H9 (cell line): ENCODE results near the gene RARB. TPM values are rescaled to one million over a fixed set of nuclear protein-coding genes. Genes with fewer than 3 reads are reported as not detected.

ENCODE experiments used
- DNase-seq: peaks from one replicate; pipeline ENCODE4 v3.0.0-alpha.2; 2017
- H2AFZ ChIP-seq: one replicate; pipeline ENCODE4 v1.6.1; 2013; ENCODE audit warnings: mild to moderate bottlenecking, low read length, control low read depth, moderate library complexity
- H2AK5ac ChIP-seq: 2 replicates; pipeline ENCODE4 v1.6.1; 2013; ENCODE audit warnings: low read length, control low read depth, mixed read lengths; ENCODE audit not compliant: insufficient read length
- H2BK120ac ChIP-seq: one replicate; pipeline ENCODE4 v1.6.1; 2013; ENCODE audit warnings: low read depth, mild to moderate bottlenecking, low read length, control low read depth, inconsistent platforms; ENCODE audit not compliant: poor library complexity, severe bottlenecking
- H2BK12ac ChIP-seq: 2 replicates; pipeline ENCODE4 v1.6.1; 2013; ENCODE audit warnings: low read length, control low read depth, mixed read lengths, low read depth; ENCODE audit not compliant: insufficient read length
- H2BK15ac ChIP-seq: 2 replicates; pipeline ENCODE4 v1.6.1; 2013; ENCODE audit warnings: low read depth, low read length, control low read depth
- H2BK20ac ChIP-seq: one replicate; pipeline ENCODE4 v1.6.1; 2013; ENCODE audit warnings: low read depth, mild to moderate bottlenecking, low read length, control low read depth, inconsistent platforms; ENCODE audit not compliant: poor library complexity, severe bottlenecking
- H2BK5ac ChIP-seq: 2 replicates; pipeline ENCODE4 v1.6.1; 2013; ENCODE audit warnings: low read length, control low read depth, mixed read lengths; ENCODE audit not compliant: insufficient read length
- H3K14ac ChIP-seq: 2 replicates; pipeline ENCODE4 v1.6.1; 2013; ENCODE audit warnings: low read length, control low read depth; ENCODE audit not compliant: insufficient read depth
- H3K18ac ChIP-seq: 2 replicates; pipeline ENCODE4 v1.6.1; 2013; ENCODE audit warnings: low read depth, mild to moderate bottlenecking, mixed read lengths, low read length, control low read depth; ENCODE audit not compliant: insufficient read length
- H3K23ac ChIP-seq: 2 replicates; pipeline ENCODE4 v1.6.1; 2013; ENCODE audit warnings: low read length, control low read depth, mixed read lengths, low read depth; ENCODE audit not compliant: insufficient read length
- H3K23me2 ChIP-seq: 2 replicates; pipeline ENCODE4 v1.6.1; 2013; ENCODE audit warnings: low read depth, mild to moderate bottlenecking, mixed read lengths, low read length, control low read depth; ENCODE audit not compliant: insufficient read length, poor library complexity, severe bottlenecking
- H3K27ac ChIP-seq: 2 replicates; pipeline ENCODE4 v1.5.1; 2013; ENCODE audit warnings: low read length, control low read depth, mixed read lengths, low read depth; ENCODE audit not compliant: insufficient read length
- H3K27me3 ChIP-seq: 2 replicates; pipeline ENCODE4 v1.6.1; 2013; ENCODE audit warnings: low read length, control low read depth, inconsistent platforms; ENCODE audit not compliant: insufficient read depth
- H3K4ac ChIP-seq: 2 replicates; pipeline ENCODE4 v1.6.1; 2013; ENCODE audit warnings: low read depth, mild to moderate bottlenecking, control low read depth, inconsistent platforms, low read length, moderate library complexity
- H3K4me1 ChIP-seq: 2 replicates; pipeline ENCODE4 v1.6.1; 2013; ENCODE audit warnings: low read length, control low read depth, inconsistent platforms; ENCODE audit not compliant: insufficient read depth
- H3K4me2 ChIP-seq: 2 replicates; pipeline ENCODE4 v1.6.1; 2013; ENCODE audit warnings: low read length, control low read depth, mixed read lengths; ENCODE audit not compliant: insufficient read length, insufficient read depth
- H3K56ac ChIP-seq: 2 replicates; pipeline ENCODE4 v1.6.1; 2013; ENCODE audit warnings: low read depth, mild to moderate bottlenecking, mixed read lengths, low read length, control low read depth; ENCODE audit not compliant: insufficient read length
- H3K79me1 ChIP-seq: 2 replicates; pipeline ENCODE4 v1.6.1; 2013; ENCODE audit warnings: low read depth, mild to moderate bottlenecking, moderate library complexity, low read length, control low read depth, inconsistent platforms; ENCODE audit not compliant: insufficient read depth, poor library complexity, severe bottlenecking
- H3K79me2 ChIP-seq: 2 replicates; pipeline ENCODE4 v1.6.1; 2013; ENCODE audit warnings: low read length, control low read depth, inconsistent platforms; ENCODE audit not compliant: insufficient read depth
- H3K9ac ChIP-seq: 2 replicates; pipeline ENCODE4 v1.6.1; 2013; ENCODE audit warnings: low read length, control low read depth, mixed read lengths; ENCODE audit not compliant: insufficient read length; ENCODE audit errors: extremely low read depth
- H3K9me3 ChIP-seq: one replicate; pipeline ENCODE4 v1.6.1; 2013; ENCODE audit warnings: low read depth, low read length, inconsistent platforms; ENCODE audit not compliant: control insufficient read depth
- H3T11ph ChIP-seq: one replicate; pipeline ENCODE4 v1.6.1; 2013; ENCODE audit warnings: mild to moderate bottlenecking, low read length, control low read depth, inconsistent platforms
- H4K20me1 ChIP-seq: one replicate; pipeline ENCODE4 v1.6.1; 2013; ENCODE audit not compliant: control insufficient read depth, insufficient read length, insufficient read depth
- H4K5ac ChIP-seq: 2 replicates; pipeline ENCODE4 v1.6.1; 2013; ENCODE audit warnings: low read depth, mild to moderate bottlenecking, mixed read lengths, low read length, control low read depth; ENCODE audit not compliant: insufficient read length
- H4K8ac ChIP-seq: replicated peaks from 2 replicates; pipeline ENCODE4 v1.6.1; 2013; ENCODE audit warnings: low read length, control low read depth, mixed read lengths, low read depth; ENCODE audit not compliant: insufficient read length
- H4K91ac ChIP-seq: 2 replicates; pipeline ENCODE4 v1.6.1; 2013; ENCODE audit warnings: low read depth, mild to moderate bottlenecking, moderate library complexity, mixed read lengths, low read length, control low read depth; ENCODE audit not compliant: insufficient read length
- H3K27ac Mint-ChIP-seq, 3 experiments: 2 replicates in 2 of 3; 3 replicates in 1 of 3; pipeline ENCODE4 v1.8.0; 2020 to 2021; ENCODE audit warnings: mixed read lengths in 3 of 3, mild to moderate bottlenecking in 1 of 3, moderate library complexity in 1 of 3
- H3K27me3 Mint-ChIP-seq: 2 replicates; pipeline ENCODE4 v1.8.0; 2021; ENCODE audit warnings: low read depth, mild to moderate bottlenecking, moderate library complexity, mixed read lengths
- H3K36me3 Mint-ChIP-seq, 3 experiments: 2 replicates in 2 of 3; 3 replicates in 1 of 3; pipeline ENCODE4 v1.8.0; 2020 to 2021; ENCODE audit warnings: low read depth in 3 of 3, mixed read lengths in 3 of 3; ENCODE audit not compliant: insufficient read depth in 1 of 3
- H3K4me1 Mint-ChIP-seq, 2 experiments: 2 replicates each; pipeline ENCODE4 v1.8.0; 2020; ENCODE audit warnings: mixed read lengths in 2 of 2
- H3K4me3 Mint-ChIP-seq, 2 experiments: 2 replicates in 1 of 2; 3 replicates in 1 of 2; pipeline ENCODE4 v1.8.0; 2020 to 2021; ENCODE audit warnings: mild to moderate bottlenecking in 2 of 2, mixed read lengths in 2 of 2, moderate library complexity in 1 of 2
- H3K9me3 Mint-ChIP-seq, 2 experiments: 2 replicates in 1 of 2; 3 replicates in 1 of 2; pipeline ENCODE4 v1.8.0; 2020; ENCODE audit warnings: mild to moderate bottlenecking in 2 of 2, mixed read lengths in 2 of 2, moderate library complexity in 1 of 2
- CTCF ChIP-seq: fragments of 200-600 bp; sonication (generic); conservative IDR thresholded peaks from 3 replicates; pipeline ENCODE4 v1.8.0; 2021; ENCODE audit warnings: antibody characterized with exemption, mild to moderate bottlenecking
- WGBS: extraction: QIAGEN DNeasy Blood & Tissue Kit; methylation state at CpG from one replicate; pipeline ENCODE4 v1.1.7; 2013; ENCODE audit warnings: missing lambda C conversion rate, low lambda C conversion rate, mixed read lengths; ENCODE audit not compliant: insufficient read length; ENCODE audit errors: extremely low coverage; 5-methylcytosine and 5-hydroxymethylcytosine counted together
- total RNA-seq: library from RNA; stranded (reverse); gene quantifications from 2 replicates; pipeline ENCODE4 v1.2.1, GENCODE V29; 2021

Gene RARB
- total RNA-seq, 1 experiment from 2014 or later = 0.22 TPM

DNA sequence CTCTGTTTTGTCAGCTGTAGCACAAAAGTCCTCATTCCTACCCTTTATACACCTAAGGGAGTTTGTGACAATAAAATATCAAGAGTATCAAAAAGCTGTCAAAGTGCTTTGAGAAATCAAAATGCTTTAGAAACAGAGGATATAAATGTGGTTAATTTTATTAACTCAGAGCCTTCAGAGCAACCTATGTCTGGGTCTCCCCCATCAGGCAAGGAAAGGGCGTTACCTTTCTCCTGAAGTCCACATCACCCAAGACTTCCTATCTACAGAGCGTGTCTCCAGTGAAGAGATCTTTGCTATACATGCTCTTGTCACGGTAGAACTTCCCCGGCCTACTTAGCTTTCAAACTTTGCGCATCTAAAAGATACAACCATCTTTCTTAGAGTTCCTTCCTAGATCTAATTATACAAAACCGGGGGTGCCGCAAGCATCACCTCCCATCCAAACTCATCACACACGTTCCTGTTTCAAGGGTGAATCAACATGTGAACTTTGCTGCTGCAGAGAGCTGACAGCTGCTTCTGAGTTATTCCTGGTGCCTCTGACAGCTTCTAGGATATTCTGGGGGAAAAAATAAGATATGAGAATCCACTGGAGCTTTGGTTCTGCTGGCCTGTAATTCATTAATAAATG is 93.0 kb downstream of the RARB start:
- TF ChIP-seq CTCF = peak; percentile 30; the same call in 2 of the 3 replicates
- Histone ChIP-seq H2AFZ (no peak overlapping the region), H3K4me2 (no peak overlapping the region), H3K4ac (no peak overlapping the region), H3K23ac (no peak overlapping the region), H3K14ac (no peak overlapping the region), H3K79me2 (no peaks in the 10 kb centered on the region), H2BK20ac (no peak overlapping the region), H3T11ph (no peak overlapping the region), H3K27ac (no peak overlapping the region), H4K5ac (no peak overlapping the region), H3K18ac (no peak overlapping the region), H3K23me2 (no peaks in the 10 kb centered on the region), H2BK15ac (no peak overlapping the region), H2BK12ac (no peak overlapping the region), H3K27me3 (no peaks in the 10 kb centered on the region), H3K56ac (no peak overlapping the region), H4K20me1 (no peaks in the 10 kb centered on the region), H2BK120ac (no peak overlapping the region), H4K8ac (no peak overlapping the region), H2AK5ac (no peak overlapping the region), H3K79me1 (no peaks in the 10 kb centered on the region), H2BK5ac (no peak overlapping the region), H4K91ac (no peak overlapping the region), H3K9ac (no peak overlapping the region), H3K9me3 (no peaks in the 10 kb centered on the region), H3K4me1 (no peaks in the 10 kb centered on the region)
- no peaks in the 10 kb centered on the region for H3K36me3 Mint-ChIP-seq
- WGBS = no CpG with 5 or more reads among the region's 8 CpGs
- no peaks in the 10 kb centered on the region for H3K9me3 Mint-ChIP-seq
- DNase-seq = no peak
- H3K4me1 Mint-ChIP-seq = no peaks in the 10 kb centered on the region
- no peak overlapping the region for H3K4me3 Mint-ChIP-seq
- H3K27me3 Mint-ChIP-seq = no peaks in the 10 kb centered on the region; the same call in 1 of the 2 replicates
- H3K27ac Mint-ChIP-seq = no peak overlapping the region
